Stimulated activated effector memory CD8-positive, alpha-beta T cell treated with anti-CD3 and anti-CD28 coated beads, Interleukin-12 subunit alpha, Interleukin-12 subunit beta, amount 100 ng/mL, for 72 hours (primary cell): Measurements from ENCODE around the gene EPHA4.
A peak's percentile ranks its signal among the peaks of the same experiment; 100 is the strongest.

Experiments used
- ATAC-seq: fragments of 150-1000 bp; cut with Tn5 transposase; 2 replicates; pipeline ENCODE4 v1.10.0; 2021
- DNase-seq, 2 donors: peaks; one replicate each; pipeline ENCODE4 v3.0.0; 2021 to 2022; ENCODE audit warnings: low spot score in 2 of 2
- H3K27ac Mint-ChIP-seq: one replicate; pipeline ENCODE4 v1.8.0; 2022; ENCODE audit warnings: mild to moderate bottlenecking, mixed read lengths
- H3K36me3 Mint-ChIP-seq: one replicate; pipeline ENCODE4 v1.8.0; 2022; ENCODE audit warnings: mild to moderate bottlenecking, mixed read lengths
- H3K4me1 Mint-ChIP-seq: one replicate; pipeline ENCODE4 v1.8.0; 2022; ENCODE audit warnings: mixed read lengths
- H3K4me3 Mint-ChIP-seq: one replicate; pipeline ENCODE4 v1.8.0; 2022; ENCODE audit warnings: mild to moderate bottlenecking, mixed read lengths
- H3K9me3 Mint-ChIP-seq: one replicate; pipeline ENCODE4 v1.8.0; 2022; ENCODE audit warnings: mixed read lengths

The EPHA4 gene

GRCh38 chr2:221562226-221562625 lies 9.9 kb downstream of the EPHA4 start:
- Mint-ChIP-seq H3K27ac (no peak overlapping the region), H3K36me3 (peaks cover 6% of the 10 kb centered on the region), H3K4me1 (peaks cover 12% of the 10 kb centered on the region), H3K4me3 (no peak overlapping the region), H3K9me3 (no peaks in the 10 kb centered on the region)
- ATAC-seq (no peak), DNase-seq (no peak)

- Mint-ChIP-seq H3K4me1 (peaks cover 10% of the 10 kb centered on the region), H3K4me3 (no peak overlapping the region), H3K36me3 (peaks cover 5% of the 10 kb centered on the region), H3K27ac (no peak overlapping the region), H3K9me3 (no peaks in the 10 kb centered on the region)
- ATAC-seq = no peak
- DNase-seq = no peak
These were observed 10.3 kb downstream of the EPHA4 start for GRCh38 chr2:221561770-221562169.

- Mint-ChIP-seq H3K4me3 (no peak overlapping the region), H3K27ac (no peak overlapping the region), H3K4me1 (peaks cover 13% of the 10 kb centered on the region), H3K36me3 (no peaks in the 10 kb centered on the region), H3K9me3 (no peaks in the 10 kb centered on the region)
- ATAC-seq (no peak), DNase-seq (no peak)
These were observed 12.1 kb downstream of the EPHA4 start for GRCh38 chr2:221559991-221560390.

- Mint-ChIP-seq H3K4me1 (peaks cover 15% of the 10 kb centered on the region), H3K27ac (no peak overlapping the region), H3K9me3 (no peaks in the 10 kb centered on the region), H3K36me3 (no peaks in the 10 kb centered on the region), H3K4me3 (no peak overlapping the region)
- DNase-seq = no peak
- ATAC-seq = no peak
These were observed 14.0 kb downstream of the EPHA4 start for GRCh38 chr2:221558107-221558506.

GRCh38 chr2:221555494-221555846 lies 16.6 kb downstream of the EPHA4 start:
- Mint-ChIP-seq H3K9me3 (no peaks in the 10 kb centered on the region), H3K4me3 (peak overlapping the region; percentile 61), H3K4me1 (peaks cover 16% of the 10 kb centered on the region), H3K36me3 (no peaks in the 10 kb centered on the region), H3K27ac (no peak overlapping the region)
- no peak for DNase-seq
- peak; percentile 55 for ATAC-seq

GRCh38 chr2:221554769-221555493 lies 17.2 kb downstream of the EPHA4 start:
- H3K4me3 Mint-ChIP-seq = peak overlapping the region; percentile 61
- H3K9me3 Mint-ChIP-seq = no peaks in the 10 kb centered on the region
- H3K36me3 Mint-ChIP-seq = no peaks in the 10 kb centered on the region
- DNase-seq = no peak
- no peak overlapping the region for H3K27ac Mint-ChIP-seq
- ATAC-seq = peak; percentile 78
- peaks cover 16% of the 10 kb centered on the region for H3K4me1 Mint-ChIP-seq

GRCh38 chr2:221553333-221553732 lies 18.8 kb downstream of the EPHA4 start:
- Mint-ChIP-seq H3K4me1 (peaks cover 24% of the 10 kb centered on the region), H3K9me3 (no peaks in the 10 kb centered on the region), H3K36me3 (no peaks in the 10 kb centered on the region), H3K27ac (no peak overlapping the region), H3K4me3 (no peak overlapping the region)
- ATAC-seq = no peak
- no peak for DNase-seq

- Mint-ChIP-seq H3K4me3 (no peak overlapping the region), H3K9me3 (no peaks in the 10 kb centered on the region), H3K36me3 (no peaks in the 10 kb centered on the region), H3K4me1 (peaks cover 24% of the 10 kb centered on the region), H3K27ac (no peak overlapping the region)
- DNase-seq = no peak
- no peak for ATAC-seq
These were observed 19.8 kb downstream of the EPHA4 start for GRCh38 chr2:221552291-221552690.

- peaks cover 28% of the 10 kb centered on the region for H3K4me1 Mint-ChIP-seq
- no peak overlapping the region for H3K4me3 Mint-ChIP-seq
- DNase-seq (no peak), ATAC-seq (no peak)
- H3K36me3 Mint-ChIP-seq = no peaks in the 10 kb centered on the region
- no peaks in the 10 kb centered on the region for H3K9me3 Mint-ChIP-seq
- H3K27ac Mint-ChIP-seq = no peak overlapping the region
These were observed 20.2 kb downstream of the EPHA4 start for GRCh38 chr2:221551864-221552263.

- Mint-ChIP-seq H3K9me3 (no peaks in the 10 kb centered on the region), H3K27ac (no peak overlapping the region), H3K4me3 (no peak overlapping the region), H3K4me1 (peaks cover 28% of the 10 kb centered on the region), H3K36me3 (no peaks in the 10 kb centered on the region)
- no peak for DNase-seq
- peak; percentile 52 for ATAC-seq
These were observed 23.0 kb downstream of the EPHA4 start for GRCh38 chr2:221549143-221549542.

GRCh38 chr2:221546505-221547225 lies 25.4 kb downstream of the EPHA4 start:
- DNase-seq (no peak), ATAC-seq (peak; percentile 76)
- H3K9me3 Mint-ChIP-seq = no peaks in the 10 kb centered on the region
- H3K27ac Mint-ChIP-seq = no peak overlapping the region
- H3K4me3 Mint-ChIP-seq = no peak overlapping the region
- H3K4me1 Mint-ChIP-seq = peaks cover 23% of the 10 kb centered on the region
- no peaks in the 10 kb centered on the region for H3K36me3 Mint-ChIP-seq

- Mint-ChIP-seq H3K4me1 (peaks cover 7% of the 10 kb centered on the region), H3K36me3 (no peaks in the 10 kb centered on the region), H3K4me3 (no peak overlapping the region), H3K9me3 (no peaks in the 10 kb centered on the region), H3K27ac (no peak overlapping the region)
- DNase-seq (no peak), ATAC-seq (no peak)
These were observed 30.9 kb downstream of the EPHA4 start for GRCh38 chr2:221541131-221541735.

GRCh38 chr2:221539246-221539645 lies 32.9 kb downstream of the EPHA4 start:
- no peaks in the 10 kb centered on the region for H3K4me1 Mint-ChIP-seq
- H3K9me3 Mint-ChIP-seq = no peaks in the 10 kb centered on the region
- no peaks in the 10 kb centered on the region for H3K36me3 Mint-ChIP-seq
- H3K27ac Mint-ChIP-seq = no peak overlapping the region
- DNase-seq (no peak), ATAC-seq (no peak)
- H3K4me3 Mint-ChIP-seq = no peak overlapping the region

GRCh38 chr2:221535824-221536223 lies 36.3 kb downstream of the EPHA4 start:
- peaks cover 3% of the 10 kb centered on the region for H3K4me1 Mint-ChIP-seq

GRCh38 chr2:221533299-221533698 lies 38.8 kb downstream of the EPHA4 start:
- no peak overlapping the region for H3K27ac Mint-ChIP-seq
- ATAC-seq (no peak), DNase-seq (no peak)
- H3K36me3 Mint-ChIP-seq = no peaks in the 10 kb centered on the region
- H3K9me3 Mint-ChIP-seq = no peaks in the 10 kb centered on the region
- no peak overlapping the region for H3K4me3 Mint-ChIP-seq
- peaks cover 28% of the 10 kb centered on the region for H3K4me1 Mint-ChIP-seq

More at GRCh38 chr2:221535824-221536223, 36.3 kb downstream of the EPHA4 start:
- Mint-ChIP-seq H3K27ac (no peak overlapping the region), H3K4me3 (no peak overlapping the region), H3K36me3 (no peaks in the 10 kb centered on the region), H3K9me3 (no peaks in the 10 kb centered on the region)
- no peak for DNase-seq
- no peak for ATAC-seq

GRCh38 chr2:221532641-221533040 lies 39.5 kb downstream of the EPHA4 start:
- ATAC-seq (no peak), DNase-seq (no peak)
- no peaks in the 10 kb centered on the region for H3K9me3 Mint-ChIP-seq
- H3K36me3 Mint-ChIP-seq = no peaks in the 10 kb centered on the region
- H3K4me1 Mint-ChIP-seq = peaks cover 35% of the 10 kb centered on the region
- no peak overlapping the region for H3K27ac Mint-ChIP-seq
- no peak overlapping the region for H3K4me3 Mint-ChIP-seq
